ENCODE data around the gene TIMM17A. TPM values are rescaled to one million over a fixed set of nuclear protein-coding genes. Genes with fewer than 3 reads are reported as not detected.

The TIMM17A gene
- total RNA-seq, 1 donor from 2014 or later = 50.4 TPM

- intact Hi-C loops (cut with micrococcal nuclease) = no loop called here
- CTCF ChIA-PET = no interaction called here
- ATAC-seq (ENCODE audit: low read depth) (no peak), DNase-seq (no peak)
- no peak for TF ChIP-seq CTCF (IDR thresholded peaks at IDR 0.05)
- Mint-ChIP-seq H3K27me3 (peaks cover 16% of the 10 kb centered on the region), H3K27ac (no peak overlapping the region), H3K9me3 (no peaks in the 10 kb centered on the region), H3K36me3 (ENCODE audit: low read depth) (no peaks in the 10 kb centered on the region), H3K4me1 (no peaks in the 10 kb centered on the region), H3K4me3 (no peak overlapping the region)
- POLR2A ChIA-PET = no interaction called here
These were observed 30.1 kb upstream of the TIMM17A start for GRCh38 chr1:201925301-201925567.

GRCh38 chr1:201925981-201926645, 29.2 kb upstream of the TIMM17A start:
- ATAC-seq (ENCODE audit: low read depth) (no peak), DNase-seq (no peak)
- Mint-ChIP-seq H3K4me1 (no peaks in the 10 kb centered on the region), H3K27ac (no peak overlapping the region), H3K9me3 (no peaks in the 10 kb centered on the region), H3K36me3 (ENCODE audit: low read depth) (no peaks in the 10 kb centered on the region), H3K4me3 (no peak overlapping the region), H3K27me3 (peaks cover 13% of the 10 kb centered on the region)
- intact Hi-C loops (cut with micrococcal nuclease) = no loop called here
- no peak for TF ChIP-seq CTCF (IDR thresholded peaks at IDR 0.05)
- POLR2A ChIA-PET = no interaction called here
- CTCF ChIA-PET = no interaction called here

GRCh38 chr1:201928266-201928665, 27.0 kb upstream of the TIMM17A start:
- no peak for TF ChIP-seq CTCF (IDR thresholded peaks at IDR 0.05)
- H3K4me3 Mint-ChIP-seq = no peak overlapping the region
- no peak for DNase-seq
- ChIA-PET POLR2A (no interaction called here), CTCF (no interaction called here)
- intact Hi-C loops (cut with micrococcal nuclease) = no loop called here
- no peaks in the 10 kb centered on the region for H3K4me1 Mint-ChIP-seq
- H3K36me3 Mint-ChIP-seq (ENCODE audit: low read depth) = no peaks in the 10 kb centered on the region
- no peaks in the 10 kb centered on the region for H3K9me3 Mint-ChIP-seq
- ATAC-seq (ENCODE audit: low read depth) = no peak
- H3K27me3 Mint-ChIP-seq = peaks cover 7% of the 10 kb centered on the region
- no peak overlapping the region for H3K27ac Mint-ChIP-seq

GRCh38 chr1:201930137-201930536, 25.2 kb upstream of the TIMM17A start:
- no peak for DNase-seq
- POLR2A ChIA-PET = no interaction called here
- CTCF ChIA-PET = no interaction called here
- Mint-ChIP-seq H3K4me1 (no peaks in the 10 kb centered on the region), H3K27me3 (peaks cover 7% of the 10 kb centered on the region), H3K4me3 (no peak overlapping the region), H3K9me3 (no peaks in the 10 kb centered on the region), H3K36me3 (ENCODE audit: low read depth) (no peaks in the 10 kb centered on the region), H3K27ac (no peak overlapping the region)
- no peak for ATAC-seq (ENCODE audit: low read depth)
- intact Hi-C loops (cut with micrococcal nuclease) = no loop called here
- no peak for TF ChIP-seq CTCF (IDR thresholded peaks at IDR 0.05)

GRCh38 chr1:201930803-201931202, 24.5 kb upstream of the TIMM17A start:
- Mint-ChIP-seq H3K9me3 (no peaks in the 10 kb centered on the region), H3K4me3 (no peak overlapping the region), H3K4me1 (no peaks in the 10 kb centered on the region), H3K27ac (no peak overlapping the region), H3K27me3 (peaks cover 5% of the 10 kb centered on the region), H3K36me3 (ENCODE audit: low read depth) (no peaks in the 10 kb centered on the region)
- CTCF ChIA-PET = no interaction called here
- TF ChIP-seq CTCF (IDR thresholded peaks at IDR 0.05) = no peak
- intact Hi-C loops (cut with micrococcal nuclease) = no loop called here
- no peak for ATAC-seq (ENCODE audit: low read depth)
- POLR2A ChIA-PET = no interaction called here
- no peak for DNase-seq

Measured in activated B cell treated with CpG ODN at 0.5 μM for 24 hours (primary cell).